Nephron (organoid): ENCODE measurements around the gene ATP13A1.
A peak's percentile ranks its signal among the peaks of the same experiment; 100 is the strongest.
"Not testable (repeated sequence)": the region's sequence is repeated elsewhere in the genome, so short reads cannot be mapped to it uniquely, and the experiment has no call there.

Source experiments
- H3K27ac Mint-ChIP-seq, 3 experiments: 2 replicates each; pipeline ENCODE4 v1.8.0; 2020; ENCODE audit warnings: mixed read lengths in 3 of 3, mild to moderate bottlenecking in 2 of 3, moderate library complexity in 1 of 3
- H3K27me3 Mint-ChIP-seq: 2 replicates; pipeline ENCODE4 v1.8.0; 2021; ENCODE audit warnings: low read depth, mild to moderate bottlenecking, moderate library complexity, mixed read lengths
- H3K36me3 Mint-ChIP-seq: 2 replicates; pipeline ENCODE4 v1.8.0; 2020; ENCODE audit warnings: low read depth, mixed read lengths
- H3K4me1 Mint-ChIP-seq: 2 replicates; pipeline ENCODE4 v1.8.0; 2020; ENCODE audit warnings: mixed read lengths
- H3K4me3 Mint-ChIP-seq, 3 experiments: 2 replicates each; pipeline ENCODE4 v1.8.0; 2020; ENCODE audit warnings: mild to moderate bottlenecking in 3 of 3, mixed read lengths in 3 of 3, moderate library complexity in 2 of 3
- H3K9me3 Mint-ChIP-seq: 2 replicates; pipeline ENCODE4 v1.8.0; 2020; ENCODE audit warnings: mixed read lengths
- TF ChIP-seq, protein P1 (sequence below), 3 experiments: fragments of 200-600 bp; sonication (generic); IDR thresholded peaks; one replicate each; pipeline ENCODE4 v1.5.0; 2021; ENCODE audit warnings: antibody characterized with exemption in 3 of 3; ENCODE audit not compliant: unreplicated experiment in 3 of 3

The ATP13A1 gene

DNA sequence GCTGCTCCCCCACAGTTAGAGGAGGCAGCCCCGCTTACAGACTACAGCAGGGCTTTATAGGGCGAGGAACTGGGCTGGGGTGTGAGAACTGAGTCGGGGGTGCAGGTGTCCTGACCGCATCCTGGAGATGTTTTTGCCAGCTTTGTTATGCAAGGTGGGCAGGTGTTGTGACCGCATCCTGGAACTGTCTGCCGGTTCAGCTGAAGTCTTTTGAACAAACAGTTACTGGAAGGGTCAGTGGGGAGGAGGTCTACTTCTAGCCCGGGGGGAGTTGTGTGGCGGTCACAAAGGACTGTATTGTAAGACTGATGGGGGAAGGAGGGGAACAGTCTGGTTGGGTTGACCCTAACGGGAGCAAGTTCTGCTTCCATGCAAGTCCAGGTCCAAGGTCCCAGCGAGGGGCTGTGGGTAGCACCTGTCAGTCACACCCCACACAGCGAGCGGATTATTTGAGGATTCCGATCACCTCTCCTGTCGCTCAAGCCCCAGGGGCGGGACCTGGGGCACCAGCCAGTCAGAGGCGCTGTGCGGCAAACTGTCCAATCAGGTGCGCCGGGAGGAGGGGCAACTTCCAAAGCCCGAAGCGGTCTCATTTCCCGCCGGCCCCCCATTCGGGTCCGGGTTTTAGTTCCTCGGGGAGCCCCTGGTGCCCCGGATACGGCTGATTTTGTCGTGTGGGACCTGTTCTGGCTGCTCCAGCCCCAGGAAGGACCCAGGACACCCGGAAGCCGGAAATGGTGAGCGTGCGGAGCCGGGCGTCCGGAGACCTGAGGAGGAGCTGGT lies 4.9 kb upstream of the ATP13A1 start, which contains the start of gene ZNF101:
Gene ZNF101 (plus strand): TSS at position 610 of the 783 bp plus-strand sequence. CDS start 125 bp downstream, at position 735.
- Mint-ChIP-seq H3K27ac (peak within 1 kb of the TSS; percentile 24 to 70 (median 37)), H3K27me3 (no peaks in the 10 kb centered on the region), H3K4me3 (peak within 1 kb of the TSS; percentile 85 to 88 (median 88)), H3K9me3 (no peaks in the 10 kb centered on the region), H3K4me1 (peaks cover 4% of the 10 kb centered on the region), H3K36me3 (peaks cover 17% of the 10 kb centered on the region)
- TF ChIP-seq, protein P1, sequence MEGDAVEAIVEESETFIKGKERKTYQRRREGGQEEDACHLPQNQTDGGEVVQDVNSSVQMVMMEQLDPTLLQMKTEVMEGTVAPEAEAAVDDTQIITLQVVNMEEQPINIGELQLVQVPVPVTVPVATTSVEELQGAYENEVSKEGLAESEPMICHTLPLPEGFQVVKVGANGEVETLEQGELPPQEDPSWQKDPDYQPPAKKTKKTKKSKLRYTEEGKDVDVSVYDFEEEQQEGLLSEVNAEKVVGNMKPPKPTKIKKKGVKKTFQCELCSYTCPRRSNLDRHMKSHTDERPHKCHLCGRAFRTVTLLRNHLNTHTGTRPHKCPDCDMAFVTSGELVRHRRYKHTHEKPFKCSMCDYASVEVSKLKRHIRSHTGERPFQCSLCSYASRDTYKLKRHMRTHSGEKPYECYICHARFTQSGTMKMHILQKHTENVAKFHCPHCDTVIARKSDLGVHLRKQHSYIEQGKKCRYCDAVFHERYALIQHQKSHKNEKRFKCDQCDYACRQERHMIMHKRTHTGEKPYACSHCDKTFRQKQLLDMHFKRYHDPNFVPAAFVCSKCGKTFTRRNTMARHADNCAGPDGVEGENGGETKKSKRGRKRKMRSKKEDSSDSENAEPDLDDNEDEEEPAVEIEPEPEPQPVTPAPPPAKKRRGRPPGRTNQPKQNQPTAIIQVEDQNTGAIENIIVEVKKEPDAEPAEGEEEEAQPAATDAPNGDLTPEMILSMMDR (IDR thresholded peaks at IDR 0.05; ENCODE audit: unreplicated experiment in 3 of 3) = no peak

DNA sequence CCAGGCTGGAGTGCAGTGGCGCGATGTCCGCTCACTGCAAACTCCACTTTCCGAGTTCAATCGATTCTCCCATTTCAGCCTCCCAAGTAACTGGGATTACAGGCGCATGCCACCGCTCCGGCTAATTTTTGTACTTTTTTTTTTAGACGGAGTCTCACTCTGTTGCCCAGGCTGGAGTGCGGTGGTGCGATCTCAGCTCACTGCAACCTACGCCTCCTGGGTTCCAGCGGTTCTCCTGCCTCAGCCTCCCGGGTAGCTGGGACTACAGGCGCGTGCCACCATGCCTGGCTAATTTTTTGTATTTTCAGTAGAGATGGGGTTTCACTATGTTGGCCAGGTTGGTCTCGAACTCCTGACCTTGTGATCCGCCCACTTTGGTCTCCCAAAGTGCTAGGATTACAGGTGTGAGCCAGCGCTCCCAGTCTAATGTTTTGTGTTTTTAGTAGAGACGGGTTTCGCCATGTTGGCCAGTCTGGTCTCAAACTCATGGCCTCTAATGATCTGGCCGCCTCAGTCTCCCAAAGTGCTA lies 2.0 kb upstream of the ATP13A1 start:
- not testable (repeated sequence) for H3K27ac Mint-ChIP-seq, H3K36me3 Mint-ChIP-seq, H3K9me3 Mint-ChIP-seq, H3K27me3 Mint-ChIP-seq
- Mint-ChIP-seq H3K4me3 (peak overlapping the region; percentile 49 to 59 (median 54)), H3K4me1 (peaks cover 24% of the 10 kb centered on the region)

DNA sequence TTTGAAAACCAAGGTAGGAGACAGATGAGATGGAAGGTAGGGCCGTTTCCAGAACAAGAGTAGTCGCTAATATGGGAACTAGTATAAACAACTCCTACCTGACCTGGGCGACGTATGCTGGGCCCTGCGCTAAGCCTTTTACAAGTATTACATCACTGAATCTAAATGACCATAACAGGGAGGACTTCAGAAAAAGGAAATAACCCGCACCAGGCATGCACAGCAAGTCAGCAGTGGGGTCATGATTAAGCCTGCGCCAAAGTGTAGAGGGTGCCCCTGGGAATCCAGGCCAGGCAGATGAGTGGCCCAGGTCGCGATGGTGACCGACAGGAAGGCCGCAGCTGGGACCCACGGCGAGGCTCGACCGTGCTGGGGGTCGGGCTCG lies 613 bp downstream of the ATP13A1 start:
- Mint-ChIP-seq H3K9me3 (no peaks in the 10 kb centered on the region), H3K4me3 (peak overlapping the region; percentile 92 to 95 (median 94))
- TF ChIP-seq, protein P1 (IDR thresholded peaks at IDR 0.05; ENCODE audit: unreplicated experiment in 3 of 3) = no peak

DNA sequence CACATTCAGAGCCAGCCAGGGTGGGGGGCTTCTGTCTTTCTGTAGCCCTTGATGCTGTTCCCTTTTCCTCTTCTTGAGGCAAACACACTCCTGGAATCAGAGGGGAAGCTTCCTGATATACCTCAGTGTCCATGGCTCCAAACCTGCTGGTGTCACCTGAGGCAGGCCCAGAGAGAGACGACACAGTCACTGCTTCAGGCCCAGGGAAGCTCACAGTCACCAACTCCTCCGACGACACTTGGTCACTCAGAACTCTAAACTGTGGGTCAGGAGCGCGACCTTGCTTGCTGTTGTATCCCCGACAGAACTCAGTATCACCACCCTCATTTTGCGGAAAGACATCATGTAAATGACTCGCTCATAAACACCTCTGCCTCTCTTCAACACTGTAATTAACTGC lies 1.1 kb downstream of the ATP13A1 start:
- H3K27ac Mint-ChIP-seq = peak overlapping the region; percentile 54 to 90 (median 79)
- peaks cover 14% of the 10 kb centered on the region for H3K36me3 Mint-ChIP-seq
- TF ChIP-seq, protein P1 (IDR thresholded peaks at IDR 0.05; ENCODE audit: unreplicated experiment in 3 of 3) = no peak
- H3K4me1 Mint-ChIP-seq = peaks cover 20% of the 10 kb centered on the region
- H3K9me3 Mint-ChIP-seq = no peaks in the 10 kb centered on the region
- H3K4me3 Mint-ChIP-seq = peak overlapping the region; percentile 92 to 95 (median 94)
- H3K27me3 Mint-ChIP-seq = no peaks in the 10 kb centered on the region

More for the DNA sequence above, 613 bp downstream of the ATP13A1 start:
- H3K27me3 Mint-ChIP-seq = no peaks in the 10 kb centered on the region
- H3K36me3 Mint-ChIP-seq = peaks cover 10% of the 10 kb centered on the region
- peak overlapping the region; percentile 54 to 90 (median 79) for H3K27ac Mint-ChIP-seq
- peaks cover 20% of the 10 kb centered on the region for H3K4me1 Mint-ChIP-seq

DNA sequence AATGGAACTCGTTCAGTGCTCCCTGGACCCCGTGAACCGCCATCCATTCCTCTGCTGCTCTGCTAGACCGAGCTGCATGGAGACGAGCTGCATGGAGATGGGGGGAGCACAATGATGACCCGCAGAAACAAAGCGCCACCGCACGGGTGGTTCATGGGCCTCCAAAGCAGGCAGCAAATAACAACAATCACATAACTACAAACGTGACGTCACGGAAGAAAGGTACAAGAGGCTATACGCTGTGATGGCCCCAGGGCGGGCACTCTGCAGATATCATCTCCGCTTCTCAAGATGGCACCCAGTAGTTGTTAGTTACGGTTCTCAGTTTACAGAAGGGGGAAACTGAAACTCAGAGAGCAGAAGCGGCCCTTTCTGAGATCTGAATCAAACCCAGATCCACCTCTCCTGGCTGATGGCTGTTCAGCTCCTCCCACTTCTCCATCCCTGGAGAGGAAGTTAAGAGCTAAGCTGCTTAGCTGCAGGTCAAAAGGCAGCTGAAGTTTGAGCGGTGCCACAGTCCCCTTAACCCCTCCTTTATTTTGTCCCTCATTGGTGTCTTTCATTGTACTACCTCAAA lies 1.7 kb downstream of the ATP13A1 start:
- Mint-ChIP-seq H3K4me3 (peak overlapping the region; percentile 92 to 95 (median 94)), H3K9me3 (no peaks in the 10 kb centered on the region), H3K36me3 (peaks cover 18% of the 10 kb centered on the region), H3K4me1 (peaks cover 20% of the 10 kb centered on the region), H3K27ac (peak overlapping the region in 1 of 3 experiments; percentile 48), H3K27me3 (no peaks in the 10 kb centered on the region)
- TF ChIP-seq, protein P1 (IDR thresholded peaks at IDR 0.05; ENCODE audit: unreplicated experiment in 3 of 3) = no peak

DNA sequence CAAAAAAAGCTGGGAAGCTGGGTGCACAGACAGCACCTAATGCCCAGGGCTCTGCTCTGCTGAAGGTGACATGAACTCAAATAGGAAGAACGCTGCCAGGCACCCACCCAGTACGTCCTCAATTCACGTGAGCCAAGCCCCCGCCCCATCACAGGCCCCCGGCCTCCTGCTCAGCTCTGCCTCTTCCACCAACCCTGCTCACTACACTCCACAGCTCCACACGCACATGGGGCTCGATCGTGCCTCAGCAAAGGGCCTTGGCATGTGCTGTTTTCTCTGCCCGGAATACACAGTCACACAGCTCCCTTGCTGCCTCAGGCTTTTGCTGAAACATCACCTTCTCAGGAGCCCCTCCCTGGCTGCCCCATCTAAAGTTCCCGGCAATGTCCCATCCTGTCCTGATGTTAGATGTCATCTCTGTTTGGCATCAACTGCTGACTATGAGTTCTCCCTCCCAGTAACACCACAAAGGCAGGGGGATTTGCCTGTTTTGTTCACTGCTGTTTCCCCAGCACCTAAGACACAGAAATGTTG lies 2.3 kb downstream of the ATP13A1 start:
- H3K4me1 Mint-ChIP-seq = peaks cover 20% of the 10 kb centered on the region
- H3K4me3 Mint-ChIP-seq = peak overlapping the region; percentile 92 to 95 (median 94)
- H3K27ac Mint-ChIP-seq = peak overlapping the region in 1 of 3 experiments; percentile 68
- TF ChIP-seq, protein P1 (IDR thresholded peaks at IDR 0.05; ENCODE audit: unreplicated experiment in 3 of 3) = no peak
- H3K9me3 Mint-ChIP-seq = no peaks in the 10 kb centered on the region
- H3K36me3 Mint-ChIP-seq = peaks cover 20% of the 10 kb centered on the region
- no peaks in the 10 kb centered on the region for H3K27me3 Mint-ChIP-seq
